Measurements from ENCODE around the gene MYBPHL. TPM values are rescaled to one million over a fixed set of nuclear protein-coding genes. Genes with fewer than 3 reads are reported as not detected.

The MYBPHL gene
- total RNA-seq, 2 donors from 2014 or later: not detected

GRCh38 chr1:109301874-109302273, 4.9 kb downstream of the MYBPHL start:
- Mint-ChIP-seq H3K4me1 (peaks cover 19% of the 10 kb centered on the region), H3K27ac (no peak overlapping the region), H3K4me3 (no peak overlapping the region), H3K9me3 (no peaks in the 10 kb centered on the region), H3K27me3 (ENCODE audit: insufficient read depth) (peaks cover 7% of the 10 kb centered on the region), H3K36me3 (ENCODE audit: low read depth) (no peaks in the 10 kb centered on the region)
- no peak for TF ChIP-seq CTCF (conservative IDR thresholded peaks at IDR 0.05)
- no peak overlapping the region for H3K27ac ChIP-seq (ENCODE audit: low read depth, low read length)
- peaks cover 11% of the 10 kb centered on the region for H3K27me3 ChIP-seq (ENCODE audit: control insufficient read depth, insufficient read depth, low read length, poor library complexity, severe bottlenecking)
- 93 to 94% methylated on average over 5 of the region's 5 CpGs for WGBS, 2 experiments (ENCODE audit: insufficient coverage in 1 of 2, insufficient read length in 1 of 2)
- peaks cover 8% of the 10 kb centered on the region for H3K4me1 ChIP-seq (ENCODE audit: control insufficient read depth, insufficient read depth, low read length)
- no peak for DNase-seq
- no peaks in the 10 kb centered on the region for H3K9me3 ChIP-seq (ENCODE audit: control insufficient read depth, low read length)
- no peak overlapping the region for H3K4me3 ChIP-seq (ENCODE audit: low read length)
- H3K9ac ChIP-seq (ENCODE audit: extremely low read depth, low read length, poor library complexity, severe bottlenecking): no peak overlapping the region
- no peaks in the 10 kb centered on the region for H3K36me3 ChIP-seq (ENCODE audit: control insufficient read depth, insufficient read depth, low read length)

- Mint-ChIP-seq H3K9me3 (no peaks in the 10 kb centered on the region), H3K36me3 (ENCODE audit: low read depth) (no peaks in the 10 kb centered on the region), H3K4me1 (peaks cover 9% of the 10 kb centered on the region), H3K27me3 (ENCODE audit: insufficient read depth) (peaks cover 7% of the 10 kb centered on the region), H3K4me3 (no peak overlapping the region), H3K27ac (no peak overlapping the region)
- DNase-seq: no peak
- no peaks in the 10 kb centered on the region for H3K9me3 ChIP-seq (ENCODE audit: control insufficient read depth, low read length)
- H3K4me1 ChIP-seq (ENCODE audit: control insufficient read depth, insufficient read depth, low read length): peaks cover 5% of the 10 kb centered on the region
- WGBS, 2 experiments (ENCODE audit: insufficient coverage in 1 of 2, insufficient read length in 1 of 2): 87 to 90% methylated on average over 15 to 16 of the region's 16 CpGs
- H3K27me3 ChIP-seq (ENCODE audit: control insufficient read depth, insufficient read depth, low read length, poor library complexity, severe bottlenecking): peaks cover 11% of the 10 kb centered on the region
- no peak for TF ChIP-seq CTCF (conservative IDR thresholded peaks at IDR 0.05)
- H3K36me3 ChIP-seq (ENCODE audit: control insufficient read depth, insufficient read depth, low read length): no peaks in the 10 kb centered on the region
- H3K27ac ChIP-seq (ENCODE audit: low read depth, low read length): no peak overlapping the region
- no peak overlapping the region for H3K4me3 ChIP-seq (ENCODE audit: low read length)
- no peak overlapping the region for H3K9ac ChIP-seq (ENCODE audit: extremely low read depth, low read length, poor library complexity, severe bottlenecking)
Observed at GRCh38 chr1:109300650-109301151, 6.1 kb downstream of the MYBPHL start.

- Histone ChIP-seq H3K36me3 (ENCODE audit: control insufficient read depth, insufficient read depth, low read length) (no peaks in the 10 kb centered on the region), H3K27me3 (ENCODE audit: control insufficient read depth, insufficient read depth, low read length, poor library complexity, severe bottlenecking) (peaks cover 7% of the 10 kb centered on the region), H3K4me3 (ENCODE audit: low read length) (no peak overlapping the region), H3K9ac (ENCODE audit: extremely low read depth, low read length, poor library complexity, severe bottlenecking) (no peak overlapping the region), H3K9me3 (ENCODE audit: control insufficient read depth, low read length) (no peaks in the 10 kb centered on the region), H3K27ac (ENCODE audit: low read depth, low read length) (no peak overlapping the region), H3K4me1 (ENCODE audit: control insufficient read depth, insufficient read depth, low read length) (peaks cover 5% of the 10 kb centered on the region)
- Mint-ChIP-seq H3K4me1 (peaks cover 6% of the 10 kb centered on the region), H3K4me3 (no peak overlapping the region), H3K27ac (no peak overlapping the region), H3K36me3 (ENCODE audit: low read depth) (no peaks in the 10 kb centered on the region), H3K9me3 (no peaks in the 10 kb centered on the region), H3K27me3 (ENCODE audit: insufficient read depth) (peaks cover 7% of the 10 kb centered on the region)
- no peak for TF ChIP-seq CTCF (conservative IDR thresholded peaks at IDR 0.05)
- 92 to 93% methylated on average over 18 to 20 of the region's 20 CpGs for WGBS, 2 experiments (ENCODE audit: insufficient coverage in 1 of 2, insufficient read length in 1 of 2)
- no peak for DNase-seq
Observed at GRCh38 chr1:109299558-109300343, 7.1 kb downstream of the MYBPHL start.

Measured in endodermal cell (in vitro differentiated cells).